ENCODE measurements around the gene NPS. TPM values are rescaled to one million over a fixed set of nuclear protein-coding genes. Genes with fewer than 3 reads are reported as not detected.

Gene NPS
- total RNA-seq, 2 experiments from 2014 or later = not detected

GRCh38 chr10:127534074-127534473 is 15.0 kb upstream of the NPS start:
- CTCF ChIA-PET = no interaction called here
- H3K27ac Mint-ChIP-seq = no peak overlapping the region
- intact Hi-C loops (cut with DNase I, micrococcal nuclease) = no loop called here
- H3K27me3 Mint-ChIP-seq = peaks cover 2% of the 10 kb centered on the region
- H3K36me3 Mint-ChIP-seq (ENCODE audit: low read depth) = no peaks in the 10 kb centered on the region
- POLR2A ChIA-PET = no interaction called here
- H3K4me3 Mint-ChIP-seq = no peak overlapping the region
- ATAC-seq (no peak), DNase-seq (no peak)
- no peaks in the 10 kb centered on the region for H3K4me1 Mint-ChIP-seq
- no peaks in the 10 kb centered on the region for H3K9me3 Mint-ChIP-seq (ENCODE audit: low read depth)

DNA sequence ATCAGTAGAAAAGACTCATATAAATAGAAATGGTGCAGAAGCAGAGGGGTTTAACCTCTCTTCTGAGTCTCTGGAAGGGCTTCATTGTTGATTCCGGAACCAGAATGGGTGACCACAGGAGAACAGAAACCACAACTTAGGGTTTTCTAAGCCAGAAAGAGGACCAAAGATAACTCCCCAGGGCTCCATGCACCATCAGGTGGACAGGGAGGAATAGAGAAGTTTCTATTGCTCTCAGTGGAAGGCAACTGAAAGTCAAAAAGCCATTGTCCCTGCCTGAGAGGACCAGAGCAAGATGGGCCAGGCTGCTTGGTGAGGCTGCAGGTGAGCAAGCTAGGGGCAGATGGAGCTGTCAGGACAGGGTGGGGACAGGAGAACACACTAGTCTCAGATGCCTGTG is 14.6 kb upstream of the NPS start:
- no peaks in the 10 kb centered on the region for H3K9me3 Mint-ChIP-seq (ENCODE audit: low read depth)
- no peak for ATAC-seq
- CTCF ChIA-PET = no interaction called here
- no peaks in the 10 kb centered on the region for H3K36me3 Mint-ChIP-seq (ENCODE audit: low read depth)
- no peak for DNase-seq
- no peak overlapping the region for H3K27ac Mint-ChIP-seq
- intact Hi-C loops (cut with DNase I, micrococcal nuclease) = no loop called here
- no peak overlapping the region for H3K4me3 Mint-ChIP-seq
- POLR2A ChIA-PET = no interaction called here
- H3K27me3 Mint-ChIP-seq = peaks cover 2% of the 10 kb centered on the region
- no peaks in the 10 kb centered on the region for H3K4me1 Mint-ChIP-seq

- Mint-ChIP-seq H3K27ac (no peak overlapping the region), H3K36me3 (ENCODE audit: low read depth) (no peaks in the 10 kb centered on the region), H3K27me3 (peaks cover 2% of the 10 kb centered on the region), H3K4me3 (no peak overlapping the region), H3K9me3 (ENCODE audit: low read depth) (no peaks in the 10 kb centered on the region), H3K4me1 (no peaks in the 10 kb centered on the region)
- no peak for ATAC-seq
- no peak for DNase-seq
- intact Hi-C loops (cut with DNase I, micrococcal nuclease) = no loop called here
- POLR2A ChIA-PET = no interaction called here
- CTCF ChIA-PET = interaction anchor here (0.6 kb wide), 1 partner anchor 9 kb away, joined by 3 read pairs; no protein-coding TSS in a partner anchor
Measured at GRCh38 chr10:127535802-127536515, 13.2 kb upstream of the NPS start.

DNA sequence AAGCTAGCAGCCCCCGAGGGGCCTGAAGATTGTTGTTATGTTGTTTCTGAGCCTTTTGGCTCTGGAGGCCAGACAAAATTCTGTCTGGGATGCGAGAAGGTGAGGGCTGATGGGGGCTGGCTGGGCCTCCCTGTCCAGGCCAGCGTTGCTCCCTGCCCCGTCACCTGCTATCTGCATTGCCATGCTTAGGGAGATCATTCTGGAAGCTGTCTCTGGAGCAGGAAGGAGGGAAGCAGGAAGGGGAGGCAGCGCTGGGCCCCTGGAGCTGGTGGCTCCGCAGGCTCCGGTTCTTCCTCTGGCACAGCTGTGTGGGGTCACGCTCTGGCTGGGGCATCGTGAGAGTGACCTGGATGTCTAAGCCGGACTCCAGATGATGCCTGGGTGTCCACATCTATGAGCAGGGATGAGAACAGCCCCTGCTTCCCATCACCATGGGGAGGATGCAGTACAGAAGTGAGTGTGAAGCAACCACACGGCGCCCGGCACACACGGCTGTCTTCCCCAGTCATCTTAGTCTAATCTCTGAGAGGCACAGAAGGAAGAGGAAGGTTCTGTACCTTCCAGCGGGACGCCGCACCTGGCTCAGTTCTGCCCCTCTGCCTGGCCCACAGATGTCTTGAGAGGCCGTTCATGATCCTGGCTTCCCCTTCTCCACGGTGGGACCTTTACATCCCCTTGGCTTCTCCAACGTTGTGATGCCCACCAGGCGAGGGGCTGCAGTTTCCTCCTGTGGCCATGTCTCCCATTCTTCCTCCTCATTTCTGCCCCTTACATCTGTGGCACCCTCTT is 11.9 kb upstream of the NPS start:
- Mint-ChIP-seq H3K27me3 (peaks cover 2% of the 10 kb centered on the region), H3K4me3 (no peak overlapping the region), H3K36me3 (ENCODE audit: low read depth) (no peaks in the 10 kb centered on the region), H3K9me3 (ENCODE audit: low read depth) (no peaks in the 10 kb centered on the region), H3K4me1 (no peaks in the 10 kb centered on the region), H3K27ac (no peak overlapping the region)
- intact Hi-C loops (cut with DNase I, micrococcal nuclease) = no loop called here
- DNase-seq (no peak), ATAC-seq (no peak)
- ChIA-PET CTCF (no interaction called here), POLR2A (no interaction called here)

DNA sequence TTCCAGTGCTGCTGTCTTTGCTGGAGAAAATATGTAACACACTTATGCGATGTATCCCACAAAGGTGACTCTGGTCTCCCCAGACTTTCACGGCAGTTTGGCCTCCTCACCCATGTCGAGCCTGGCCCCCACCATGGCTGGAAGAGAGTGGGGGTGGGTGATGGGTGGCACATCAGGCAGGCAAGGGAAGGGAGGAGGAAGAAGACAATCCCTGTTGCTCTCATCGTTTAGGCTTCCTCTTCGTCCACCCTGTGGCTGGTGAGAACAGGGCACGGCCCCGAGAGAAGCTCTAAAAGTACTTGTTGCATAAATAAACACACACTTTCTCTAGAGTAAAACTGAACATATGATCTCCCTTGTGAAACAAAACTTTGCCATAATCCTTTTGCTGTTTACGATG is 11.2 kb upstream of the NPS start:
- POLR2A ChIA-PET = no interaction called here
- H3K9me3 Mint-ChIP-seq (ENCODE audit: low read depth) = no peaks in the 10 kb centered on the region
- no peaks in the 10 kb centered on the region for H3K4me1 Mint-ChIP-seq
- no peaks in the 10 kb centered on the region for H3K36me3 Mint-ChIP-seq (ENCODE audit: low read depth)
- intact Hi-C loops (cut with DNase I, micrococcal nuclease) = no loop called here
- CTCF ChIA-PET = no interaction called here
- DNase-seq (no peak), ATAC-seq (no peak)
- no peak overlapping the region for H3K4me3 Mint-ChIP-seq
- H3K27me3 Mint-ChIP-seq = peaks cover 2% of the 10 kb centered on the region
- H3K27ac Mint-ChIP-seq = no peak overlapping the region

DNA sequence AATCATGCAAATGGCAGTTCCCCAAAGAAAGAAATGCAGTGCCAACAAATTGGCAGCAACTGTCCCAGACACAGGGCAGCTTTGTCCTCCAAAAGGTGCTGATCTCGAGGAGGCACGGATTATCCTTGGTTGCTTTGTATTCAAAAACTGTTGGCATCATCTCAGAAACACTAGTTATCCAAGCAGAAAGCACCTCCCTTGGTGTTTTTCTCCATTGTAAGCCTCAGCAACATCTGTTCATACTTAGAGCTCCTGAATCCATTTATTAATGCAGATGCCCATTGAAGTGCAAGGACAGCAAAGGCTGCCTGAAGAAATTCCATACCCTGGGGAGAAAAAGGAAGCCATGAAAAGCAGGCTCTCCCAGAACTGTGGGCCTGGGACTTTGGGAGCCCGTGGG is 1.1 kb upstream of the NPS start:
- Mint-ChIP-seq H3K27me3 (peaks cover 2% of the 10 kb centered on the region), H3K4me1 (no peaks in the 10 kb centered on the region), H3K4me3 (no peak overlapping the region), H3K36me3 (ENCODE audit: low read depth) (no peaks in the 10 kb centered on the region), H3K9me3 (ENCODE audit: low read depth) (peaks cover 14% of the 10 kb centered on the region), H3K27ac (no peak overlapping the region)
- ATAC-seq (no peak), DNase-seq (no peak)
- POLR2A ChIA-PET = no interaction called here
- intact Hi-C loops (cut with DNase I, micrococcal nuclease) = no loop called here
- CTCF ChIA-PET = no interaction called here

GRCh38 chr10:127550861-127551260 is 1.8 kb downstream of the NPS start:
- H3K27me3 Mint-ChIP-seq = peaks cover 3% of the 10 kb centered on the region
- H3K4me1 Mint-ChIP-seq = no peaks in the 10 kb centered on the region
- DNase-seq = no peak
- no peak overlapping the region for H3K27ac Mint-ChIP-seq
- ChIA-PET POLR2A (no interaction called here), CTCF (interaction anchor here (0.6 kb wide), 1 partner anchor 255 kb away, joined by 3 read pairs; no protein-coding TSS in a partner anchor)
- H3K36me3 Mint-ChIP-seq (ENCODE audit: low read depth) = no peaks in the 10 kb centered on the region
- intact Hi-C loops (cut with DNase I, micrococcal nuclease) = no loop called here
- ATAC-seq = no peak
- peaks cover 11% of the 10 kb centered on the region for H3K9me3 Mint-ChIP-seq (ENCODE audit: low read depth)
- no peak overlapping the region for H3K4me3 Mint-ChIP-seq

- no peak for ATAC-seq
- ChIA-PET POLR2A (no interaction called here), CTCF (interaction anchor here (0.6 kb wide), 2 partner anchors 25 to 457 kb away, joined by 3 read pairs; no protein-coding TSS in a partner anchor)
- H3K9me3 Mint-ChIP-seq (ENCODE audit: low read depth) = peaks cover 1% of the 10 kb centered on the region
- intact Hi-C loops (cut with DNase I, micrococcal nuclease) = no loop called here
- DNase-seq = no peak
- no peaks in the 10 kb centered on the region for H3K4me1 Mint-ChIP-seq
- H3K36me3 Mint-ChIP-seq (ENCODE audit: low read depth) = no peaks in the 10 kb centered on the region
- H3K27me3 Mint-ChIP-seq = peaks cover 10% of the 10 kb centered on the region
- H3K27ac Mint-ChIP-seq = no peak overlapping the region
- no peak overlapping the region for H3K4me3 Mint-ChIP-seq
Measured at GRCh38 chr10:127552446-127552845, 3.3 kb downstream of the NPS start.

- Mint-ChIP-seq H3K9me3 (ENCODE audit: low read depth) (peaks cover 1% of the 10 kb centered on the region), H3K4me3 (no peak overlapping the region), H3K27me3 (peaks cover 10% of the 10 kb centered on the region), H3K27ac (no peak overlapping the region), H3K4me1 (no peaks in the 10 kb centered on the region), H3K36me3 (ENCODE audit: low read depth) (no peaks in the 10 kb centered on the region)
- ChIA-PET POLR2A (no interaction called here), CTCF (no interaction called here)
- no peak for DNase-seq
- no peak for ATAC-seq
- intact Hi-C loops (cut with DNase I, micrococcal nuclease) = no loop called here
Measured at GRCh38 chr10:127553417-127553816, 4.3 kb downstream of the NPS start.

- DNase-seq (no peak), ATAC-seq (no peak)
- H3K27ac Mint-ChIP-seq = no peak overlapping the region
- intact Hi-C loops (cut with DNase I, micrococcal nuclease) = no loop called here
- H3K27me3 Mint-ChIP-seq = peaks cover 14% of the 10 kb centered on the region
- no peaks in the 10 kb centered on the region for H3K36me3 Mint-ChIP-seq (ENCODE audit: low read depth)
- POLR2A ChIA-PET = no interaction called here
- no peaks in the 10 kb centered on the region for H3K4me1 Mint-ChIP-seq
- CTCF ChIA-PET = interaction anchor here (0.5 kb wide), 1 partner anchor 980 kb away, joined by 5 read pairs; no protein-coding TSS in a partner anchor
- H3K9me3 Mint-ChIP-seq (ENCODE audit: low read depth) = peaks cover 6% of the 10 kb centered on the region
- H3K4me3 Mint-ChIP-seq = no peak overlapping the region
Measured at GRCh38 chr10:127556916-127557315, 7.8 kb downstream of the NPS start.

DNA sequence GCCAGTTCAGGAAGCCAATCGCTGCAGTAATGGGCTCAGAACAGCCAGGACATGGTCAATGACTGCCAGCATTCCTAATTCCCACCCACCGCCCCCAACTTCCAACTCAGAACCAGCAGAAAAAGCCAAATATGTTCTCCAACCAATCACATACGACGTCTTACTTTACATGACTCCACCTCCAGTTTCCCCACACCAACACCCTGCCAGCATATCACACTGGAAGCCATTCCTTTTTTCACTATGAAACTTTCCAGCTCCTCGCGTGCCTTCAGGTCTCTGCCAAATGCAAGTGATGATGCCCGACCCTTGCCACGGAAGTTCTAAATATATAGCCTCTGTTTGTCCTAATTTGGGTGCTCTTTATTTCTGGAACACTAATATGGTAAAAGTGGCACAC is 12.5 kb downstream of the NPS start:
- no peak for ATAC-seq
- intact Hi-C loops (cut with DNase I, micrococcal nuclease) = no loop called here
- no peaks in the 10 kb centered on the region for H3K36me3 Mint-ChIP-seq (ENCODE audit: low read depth)

More for the DNA sequence above, 12.5 kb downstream of the NPS start:
- Mint-ChIP-seq H3K9me3 (ENCODE audit: low read depth) (peaks cover 4% of the 10 kb centered on the region), H3K4me3 (no peak overlapping the region), H3K4me1 (no peaks in the 10 kb centered on the region), H3K27me3 (peaks cover 14% of the 10 kb centered on the region), H3K27ac (no peak overlapping the region)
- ChIA-PET CTCF (no interaction called here), POLR2A (no interaction called here)
- no peak for DNase-seq
